Common myeloid progenitor, CD34-positive (primary cell): ENCODE results near the gene HLF.
A peak's percentile ranks its signal among the peaks of the same experiment; 100 is the strongest.

Experiments used
- CTCF ChIA-PET: fragments of 350-600 bp; sonication (Branson Sonifier 250); formaldehyde crosslinking; loops from one replicate; lab custom pipeline; 2021; ENCODE audit warnings: antibody characterized with exemption; lab: Charles Lee
- POLR2A ChIA-PET: fragments of 350-600 bp; sonication (Branson Sonifier 250); formaldehyde crosslinking; loops from one replicate; lab custom pipeline; 2021; ENCODE audit warnings: antibody characterized with exemption; lab: Charles Lee
- DNase-seq, 3 donors: peaks; one replicate each; pipeline versions ENCODE4 v3.0.0 to v3.0.0-alpha.2; 2013
- H3K27ac ChIP-seq, 2 experiments: 1 replicate in 1 of 2; 2 replicates in 1 of 2; pipeline ENCODE4 v1.7.0; 2013; ENCODE audit warnings: inconsistent platforms in 2 of 2, low read length in 2 of 2, mild to moderate bottlenecking in 2 of 2, low read depth in 1 of 2, moderate library complexity in 1 of 2; ENCODE audit not compliant: severe bottlenecking in 2 of 2, insufficient read depth in 1 of 2, poor library complexity in 1 of 2
- H3K27me3 ChIP-seq, 5 experiments: replicated peaks in 2 of 5; 1 replicate in 3 of 5; 2 replicates in 2 of 5; pipeline versions ENCODE4 v1.6.1 to v1.7.0; 2013; ENCODE audit warnings: low read length in 4 of 5, mild to moderate bottlenecking in 2 of 5, moderate library complexity in 2 of 5, inconsistent platforms in 1 of 5; ENCODE audit not compliant: insufficient read depth in 5 of 5, control insufficient read depth in 4 of 5
- H3K36me3 ChIP-seq, 4 experiments: 1 replicate in 2 of 4; 2 replicates in 2 of 4; pipeline versions ENCODE4 v1.6.1 to v1.7.0; 2013; ENCODE audit warnings: low read length in 3 of 4, control low read depth in 1 of 4, mild to moderate bottlenecking in 1 of 4; ENCODE audit not compliant: control insufficient read depth in 4 of 4, insufficient read depth in 4 of 4
- H3K4me1 ChIP-seq, 4 experiments: 1 replicate in 3 of 4; 2 replicates in 1 of 4; pipeline versions ENCODE4 v1.6.1 to v1.7.1; 2013; ENCODE audit warnings: low read length in 3 of 4, mild to moderate bottlenecking in 3 of 4, control low read depth in 1 of 4, inconsistent platforms in 1 of 4, moderate library complexity in 1 of 4; ENCODE audit not compliant: control insufficient read depth in 4 of 4, insufficient read depth in 4 of 4; ENCODE audit errors: control extremely low read depth in 1 of 4
- H3K4me3 ChIP-seq, 7 experiments: 1 replicate in 4 of 7; 2 replicates in 3 of 7; pipeline versions ENCODE4 v1.5.1 to v1.7.0; 2013; ENCODE audit warnings: mild to moderate bottlenecking in 7 of 7, low read length in 6 of 7, moderate library complexity in 6 of 7, inconsistent platforms in 2 of 7, low read depth in 2 of 7, control low read depth in 1 of 7; ENCODE audit not compliant: insufficient read depth in 4 of 7, control insufficient read depth in 1 of 7; ENCODE audit errors: extremely low read depth in 1 of 7
- H3K9me3 ChIP-seq, 5 experiments: 1 replicate in 4 of 5; 2 replicates in 1 of 5; pipeline versions ENCODE4 v1.6.1 to v1.7.1; 2013; ENCODE audit warnings: low read length in 4 of 5, mild to moderate bottlenecking in 2 of 5, inconsistent platforms in 1 of 5, low read depth in 1 of 5, moderate library complexity in 1 of 5; ENCODE audit not compliant: control insufficient read depth in 4 of 5, insufficient read depth in 2 of 5; ENCODE audit errors: control extremely low read depth in 1 of 5
- WGBS: methylation state at CpG from one replicate; pipeline ENCODE4 v1.1.5; 2013; ENCODE audit not compliant: insufficient coverage; 5-methylcytosine and 5-hydroxymethylcytosine counted together

HLF gene

DNA sequence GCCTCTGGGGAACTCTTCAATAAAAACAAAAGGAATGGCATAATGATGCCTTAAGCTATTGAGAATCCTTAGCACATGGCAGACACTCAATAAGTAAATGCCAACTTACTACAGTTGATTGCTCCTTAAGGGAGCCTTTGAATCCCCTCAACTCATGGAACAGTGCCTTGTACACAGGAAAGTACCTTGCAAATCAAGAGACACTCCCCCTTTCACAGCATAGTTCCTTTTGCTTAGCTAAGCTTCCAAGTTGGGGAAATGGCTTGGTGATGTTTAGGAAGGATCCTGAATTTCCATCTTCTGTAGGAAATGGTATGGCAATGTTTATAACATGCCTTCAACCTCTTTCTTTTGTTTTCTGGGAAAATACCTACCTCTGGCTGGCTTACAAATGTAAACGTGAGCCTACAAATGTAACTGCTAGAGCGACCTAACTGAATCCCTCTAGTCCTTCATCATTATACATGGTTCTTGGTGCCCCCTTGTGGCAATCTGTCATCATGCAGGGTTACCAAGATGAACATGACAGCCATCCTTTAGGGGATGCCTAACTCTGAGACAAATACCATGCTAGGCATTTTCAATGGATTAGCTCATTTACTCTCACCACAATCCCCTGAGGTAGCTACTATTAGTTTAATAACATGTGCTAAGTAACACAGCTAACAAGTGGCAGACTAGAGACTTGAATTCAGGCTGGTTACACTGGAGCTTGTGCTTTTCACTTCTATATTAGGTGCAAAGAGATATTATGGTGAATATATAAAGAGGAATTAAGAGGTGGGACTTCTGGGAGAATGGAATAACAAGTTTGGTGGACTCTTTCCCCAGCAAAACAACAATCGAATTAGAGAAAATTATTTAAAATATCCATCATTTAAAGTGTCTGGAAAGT, 91.9 kb downstream of the HLF start:
- Histone ChIP-seq H3K27ac (no peak overlapping the region), H3K36me3 (no peaks in the 10 kb centered on the region), H3K27me3 (no peaks in the 10 kb centered on the region), H3K9me3 (peaks cover 0 to 8% (median 4%) of the 10 kb centered on the region in 5 experiments), H3K4me1 (peaks cover 0 to 2% (median 0%) of the 10 kb centered on the region in 4 experiments), H3K4me3 (no peak overlapping the region)
- ChIA-PET POLR2A (interaction anchor here (1.2 kb wide), 1 partner anchor 309 kb away, joined by 4 read pairs; no protein-coding TSS in a partner anchor), CTCF (interaction anchor here (0.8 to 13.1 kb wide), 23 partner anchors 9 to 371 kb away, joined by 3 to 190 read pairs (median 4); partner anchors contain the start of gene SMIM36)
- peak; percentile 78 to 87 (median 83) for DNase-seq
- 0% methylated on average over 2 of the region's 3 CpGs for WGBS

DNA sequence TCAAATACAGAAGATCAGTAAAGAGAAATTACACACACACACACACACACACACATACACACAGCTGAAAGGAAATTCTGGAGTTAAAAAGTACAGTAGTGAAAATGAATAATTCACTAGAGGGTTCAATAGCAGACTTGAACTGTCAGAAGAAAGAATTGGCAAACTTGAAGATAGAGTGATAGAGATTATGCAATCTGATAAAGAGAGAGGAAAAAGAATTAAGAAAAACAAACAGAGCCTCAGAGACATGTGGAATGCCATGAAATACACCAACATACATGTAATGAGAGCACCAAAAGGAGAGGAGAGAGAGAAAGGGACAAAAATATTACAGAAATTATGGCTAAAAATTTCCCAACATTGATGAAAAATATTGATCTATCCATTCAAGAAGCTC, 96.2 kb downstream of the HLF start:
- no peak for DNase-seq
- ChIA-PET CTCF (interaction anchor here (0.7 kb wide), 1 partner anchor 152 kb away, joined by 3 read pairs; no protein-coding TSS in a partner anchor), POLR2A (no interaction called here)
- Histone ChIP-seq H3K9me3 (peaks cover 0 to 19% (median 4%) of the 10 kb centered on the region in 5 experiments), H3K27ac (no peak overlapping the region), H3K4me3 (no peak overlapping the region), H3K4me1 (peaks cover 0 to 2% (median 0%) of the 10 kb centered on the region in 4 experiments), H3K27me3 (no peaks in the 10 kb centered on the region), H3K36me3 (no peaks in the 10 kb centered on the region)

DNA sequence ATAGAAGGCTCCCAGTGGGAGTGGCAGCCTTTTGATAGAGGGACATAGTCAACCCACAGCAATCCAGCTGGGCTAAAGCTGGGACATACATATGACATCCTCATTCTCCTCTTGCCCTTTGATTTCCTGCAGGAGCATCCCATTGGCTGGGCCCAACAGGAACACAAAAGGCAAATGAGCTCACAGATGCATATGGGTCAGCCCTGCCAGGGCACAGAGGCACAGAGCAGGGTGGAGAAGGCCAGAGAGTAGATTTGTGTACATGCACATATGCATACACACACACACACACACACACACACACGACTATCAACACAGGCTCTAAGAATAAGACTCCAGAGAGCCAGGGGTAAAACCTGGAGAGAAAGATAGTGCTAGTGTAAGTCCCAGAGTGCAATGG, 98.3 kb downstream of the HLF start:
- no CpG with 5 or more reads among the region's 1 CpG for WGBS
- ChIA-PET POLR2A (no interaction called here), CTCF (interaction anchor here (0.9 to 2.3 kb wide), 4 partner anchors 12 to 358 kb away, joined by 3 to 8 read pairs (median 4); no protein-coding TSS in a partner anchor)
- Histone ChIP-seq H3K9me3 (peaks cover 0 to 19% (median 4%) of the 10 kb centered on the region in 5 experiments), H3K27me3 (no peaks in the 10 kb centered on the region), H3K4me3 (no peak overlapping the region), H3K4me1 (no peaks in the 10 kb centered on the region), H3K36me3 (no peaks in the 10 kb centered on the region), H3K27ac (no peak overlapping the region)
- DNase-seq, result no peak

DNA sequence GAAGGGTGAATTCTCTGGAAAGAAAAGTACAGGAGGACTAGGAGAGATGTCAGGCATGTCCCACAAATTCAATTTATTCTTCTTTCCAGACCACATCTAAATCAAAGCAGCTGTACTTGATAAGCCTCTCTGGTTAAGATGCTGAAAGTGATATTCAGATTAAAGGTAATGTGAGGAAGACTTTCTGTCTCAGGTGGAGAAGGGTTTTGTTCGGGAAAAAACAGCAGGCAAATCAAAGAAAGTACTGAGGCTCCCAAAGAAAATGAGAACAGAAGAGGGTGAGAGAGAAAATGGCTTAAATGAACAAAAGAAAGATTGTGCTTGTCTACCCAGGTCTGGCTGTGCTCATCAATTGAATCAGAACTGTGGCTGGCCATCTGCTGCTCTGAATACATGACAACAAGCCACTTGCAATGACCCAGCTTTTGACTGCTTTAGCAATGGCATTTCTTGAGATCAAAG, 101.3 kb downstream of the HLF start:
- WGBS, result 93% methylated on average over 1 of the region's 1 CpG
- H3K27me3 ChIP-seq, result no peaks in the 10 kb centered on the region
- no peak for DNase-seq
- H3K4me1 ChIP-seq, result peaks cover 0 to 3% (median 0%) of the 10 kb centered on the region in 4 experiments
- no peak overlapping the region for H3K27ac ChIP-seq
- H3K4me3 ChIP-seq, result no peak overlapping the region
- POLR2A ChIA-PET, result interaction anchor here (0.6 kb wide), 1 partner anchor 160 kb away, joined by 5 read pairs; no protein-coding TSS in a partner anchor
- CTCF ChIA-PET, result interaction anchor here (5.2 kb wide), 1 partner anchor 10 kb away, joined by 33 read pairs; no protein-coding TSS in a partner anchor
- peaks cover 0 to 20% (median 1%) of the 10 kb centered on the region in 5 experiments for H3K9me3 ChIP-seq
- no peaks in the 10 kb centered on the region for H3K36me3 ChIP-seq

DNA sequence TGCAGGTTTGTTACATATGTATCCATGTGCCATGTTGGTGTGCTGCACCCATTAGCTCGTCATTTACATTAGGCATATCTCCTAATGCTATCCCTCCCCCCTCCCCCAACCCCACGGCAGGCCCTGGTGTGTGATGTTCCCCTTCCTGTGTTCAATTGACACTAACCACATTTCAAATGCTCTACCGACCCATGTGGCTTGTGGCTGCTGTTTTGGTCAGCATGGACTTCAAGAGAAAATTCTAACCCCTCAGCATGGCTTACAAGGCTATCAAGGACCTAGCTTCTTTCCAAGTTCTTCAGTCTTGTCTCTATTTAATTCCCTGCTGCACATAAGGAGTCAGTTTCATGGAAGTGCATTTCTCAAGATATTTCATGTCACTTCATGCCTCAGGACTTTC, 103.9 kb downstream of the HLF start:
- CTCF ChIA-PET, result interaction anchor here (1.1 to 5.2 kb wide), 2 partner anchors 13 to 144 kb away, joined by 3 to 33 read pairs; no protein-coding TSS in a partner anchor
- WGBS, result 33% methylated on average over 3 of the region's 3 CpGs

More for the DNA sequence above, 103.9 kb downstream of the HLF start:
- no peak overlapping the region for H3K4me3 ChIP-seq
- peak in 2 of 3 donors; percentile 24 to 30 for DNase-seq
- H3K9me3 ChIP-seq, result peaks cover 0 to 11% (median 3%) of the 10 kb centered on the region in 5 experiments
- no peaks in the 10 kb centered on the region for H3K36me3 ChIP-seq
- no peak overlapping the region for H3K27ac ChIP-seq
- peaks cover 0 to 3% (median 0%) of the 10 kb centered on the region in 4 experiments for H3K4me1 ChIP-seq
- no peaks in the 10 kb centered on the region for H3K27me3 ChIP-seq
- POLR2A ChIA-PET, result no interaction called here
